Airway epithelial cell (primary cell): Measurements from ENCODE around the gene SPRR2G. TPM values are rescaled to one million over a fixed set of nuclear protein-coding genes. Genes with fewer than 3 reads are reported as not detected.

Experiments
- total RNA-seq: library from RNA; depleted of rRNA; stranded (reverse); fragments of >200 nt; gene quantifications from 2 replicates; pipeline ENCODE4 v1.2.3, GENCODE V29; 2015

SPRR2G gene
- total RNA-seq = not detected in 2 replicates

GRCh38 chr1:153150846-153151245, at the start of gene SPRR2G:
SPRR2G (minus strand) TSS chr1:153150890; CDS start chr1:153150110, 780 bp downstream.

DNA sequence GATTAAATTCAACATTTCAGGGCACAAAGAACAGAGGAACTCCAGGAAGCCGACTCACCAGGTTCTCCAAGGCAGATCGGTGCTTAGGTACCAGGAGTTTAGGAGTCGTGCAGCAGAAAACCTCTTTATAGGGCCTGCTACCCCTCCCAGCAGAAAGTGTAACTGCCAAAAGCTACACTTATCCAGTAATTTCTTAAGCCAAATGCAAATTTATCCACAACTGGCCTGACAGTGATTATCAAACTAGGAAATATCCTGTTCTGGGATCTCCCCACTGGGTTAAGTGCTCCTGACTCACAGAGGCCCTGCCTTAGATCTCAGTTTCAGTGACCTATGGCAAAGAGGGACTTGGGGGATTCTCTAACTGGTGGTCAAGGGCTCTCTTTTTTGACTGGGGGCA, 37.3 kb downstream of the SPRR2G start, which contains the start of gene SPRR2F:
SPRR2F (minus strand) TSS at position 101 of the 400 bp plus-strand sequence. CDS start 783 bp downstream, outside the sequence.

Other genes starting within 250 kb of the SPRR2G start
- 46.3 and 60.1 TPM in 2 replicates for gene IVL, start 242.3 kb downstream of the SPRR2G start, total RNA-seq
- 0.71 TPM in 1 of 2 replicates, not detected in the other for gene SPRR5, start 203.7 kb downstream of the SPRR2G start, total RNA-seq
- gene SPRR4, start 180.2 kb downstream of the SPRR2G start, total RNA-seq = not detected in 2 replicates
- 83.3 and 172 TPM in 2 replicates for gene SPRR1A, start 166.8 kb downstream of the SPRR2G start, total RNA-seq
- gene SPRR3, start 149.1 kb downstream of the SPRR2G start, total RNA-seq = 286 and 324 TPM in 2 replicates
- gene SPRR1B, start 119.7 kb downstream of the SPRR2G start, total RNA-seq = 1,378 and 2,304 TPM in 2 replicates
- gene SPRR2D, start 109.8 kb downstream of the SPRR2G start, total RNA-seq = 14.5 and 17.9 TPM in 2 replicates
- 8.3 and 8.4 TPM in 2 replicates for gene SPRR2A, start 93.4 kb downstream of the SPRR2G start, total RNA-seq
- gene SPRR2B, start 79.3 kb downstream of the SPRR2G start, total RNA-seq = not detected in 2 replicates
- 5.4 and 6.5 TPM in 2 replicates for gene SPRR2E, start 56.4 kb downstream of the SPRR2G start, total RNA-seq
- gene SPRR2F, start 37.4 kb downstream of the SPRR2G start, total RNA-seq = 0.28 TPM in 1 of 2 replicates, not detected in the other
- gene LELP1, start 52.5 kb upstream of the SPRR2G start, total RNA-seq = not detected in 2 replicates
- gene PRR9, start 66.7 kb upstream of the SPRR2G start, total RNA-seq = not detected in 2 replicates
- not detected in 2 replicates for gene LORICRIN, start 108.8 kb upstream of the SPRR2G start, total RNA-seq
- gene PGLYRP3, start 162.1 kb upstream of the SPRR2G start, total RNA-seq = 2.5 and 6.0 TPM in 2 replicates
- gene PGLYRP4, start 198.0 kb upstream of the SPRR2G start, total RNA-seq = 3.5 and 10.7 TPM in 2 replicates
- 4,961 and 5,057 TPM in 2 replicates for gene S100A9, start 207.0 kb upstream of the SPRR2G start, total RNA-seq
- 4.7 and 5.3 TPM in 2 replicates for gene S100A12, start 224.7 kb upstream of the SPRR2G start, total RNA-seq
- 1,254 and 1,417 TPM in 2 replicates for gene S100A8, start 240.2 kb upstream of the SPRR2G start, total RNA-seq